GM19023 (cell line): ENCODE measurements around the gene AIG1.
"Not testable (repeated sequence)": the region's sequence is repeated elsewhere in the genome, so short reads cannot be mapped to it uniquely, and the experiment has no call there.

Experiments
- ATAC-seq: cut with Tn5 transposase; IDR thresholded peaks from one replicate; pipeline ENCODE4 v1.9.1; 2021; ENCODE audit warnings: mild to moderate bottlenecking, moderate library complexity; ENCODE audit not compliant: unreplicated experiment

The AIG1 gene

GRCh38 chr6:143055213-143055612, 5.5 kb upstream of the AIG1 start:
- ATAC-seq, result no peak

GRCh38 chr6:143055891-143056290, 4.8 kb upstream of the AIG1 start:
- ATAC-seq, result no peak

- no peak for ATAC-seq
Observed at GRCh38 chr6:143058987-143059386, 1.7 kb upstream of the AIG1 start.

GRCh38 chr6:143059663-143060353, 881 bp upstream of the AIG1 start:
- no peak for ATAC-seq

GRCh38 chr6:143060354-143060805, 309 bp upstream of the AIG1 start:
- peak; percentile 75 for ATAC-seq

GRCh38 chr6:143061597-143062385, 1.1 kb downstream of the AIG1 start:
- ATAC-seq, result peak; percentile 12

DNA sequence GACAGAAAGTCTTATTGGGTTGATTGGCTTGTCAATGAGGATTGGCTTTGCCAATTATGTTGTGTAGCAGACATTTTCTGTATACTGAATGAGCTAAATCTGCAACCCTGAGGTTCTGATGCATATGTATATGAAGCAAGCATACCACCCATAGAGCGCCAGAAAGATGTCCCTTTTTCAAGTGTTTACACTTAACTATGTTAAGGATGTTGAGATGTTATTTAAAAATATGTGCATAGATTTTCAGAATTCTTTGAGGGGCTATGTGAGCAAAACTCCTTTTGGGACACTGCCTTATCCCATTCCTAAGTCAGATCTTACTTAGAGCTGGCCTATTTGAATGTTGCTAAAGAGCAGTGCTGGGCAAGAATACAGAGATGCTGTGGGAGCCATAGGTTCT, 1.9 kb downstream of the AIG1 start:
- no peak for ATAC-seq

DNA sequence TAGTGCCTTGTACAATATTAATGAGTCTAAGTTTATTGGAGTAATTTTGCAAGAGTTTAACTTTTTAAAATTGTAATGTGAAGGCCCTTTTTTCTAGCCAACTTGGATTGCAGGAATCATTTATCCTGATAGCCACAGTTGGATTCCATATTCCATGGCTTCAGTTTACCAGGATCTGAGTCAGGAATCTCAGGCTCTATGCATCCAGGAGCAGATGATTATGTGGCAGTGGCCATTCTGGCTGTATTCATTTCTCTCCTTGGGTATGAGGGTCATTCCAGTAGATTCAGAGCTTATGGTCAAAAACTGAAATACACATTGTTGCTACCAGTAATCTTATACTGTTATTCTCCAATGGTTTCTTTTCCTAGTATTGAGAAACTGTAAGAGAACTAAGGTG, 2.9 kb downstream of the AIG1 start:
- no peak for ATAC-seq

- ATAC-seq, result no peak
Observed at GRCh38 chr6:143064271-143064670, 3.6 kb downstream of the AIG1 start.

- ATAC-seq, result no peak
Observed at GRCh38 chr6:143064951-143065683, 4.4 kb downstream of the AIG1 start.

GRCh38 chr6:143068001-143068400, 7.3 kb downstream of the AIG1 start:
- no peak for ATAC-seq

GRCh38 chr6:143074101-143074500, 13.4 kb downstream of the AIG1 start:
- no peak for ATAC-seq

DNA sequence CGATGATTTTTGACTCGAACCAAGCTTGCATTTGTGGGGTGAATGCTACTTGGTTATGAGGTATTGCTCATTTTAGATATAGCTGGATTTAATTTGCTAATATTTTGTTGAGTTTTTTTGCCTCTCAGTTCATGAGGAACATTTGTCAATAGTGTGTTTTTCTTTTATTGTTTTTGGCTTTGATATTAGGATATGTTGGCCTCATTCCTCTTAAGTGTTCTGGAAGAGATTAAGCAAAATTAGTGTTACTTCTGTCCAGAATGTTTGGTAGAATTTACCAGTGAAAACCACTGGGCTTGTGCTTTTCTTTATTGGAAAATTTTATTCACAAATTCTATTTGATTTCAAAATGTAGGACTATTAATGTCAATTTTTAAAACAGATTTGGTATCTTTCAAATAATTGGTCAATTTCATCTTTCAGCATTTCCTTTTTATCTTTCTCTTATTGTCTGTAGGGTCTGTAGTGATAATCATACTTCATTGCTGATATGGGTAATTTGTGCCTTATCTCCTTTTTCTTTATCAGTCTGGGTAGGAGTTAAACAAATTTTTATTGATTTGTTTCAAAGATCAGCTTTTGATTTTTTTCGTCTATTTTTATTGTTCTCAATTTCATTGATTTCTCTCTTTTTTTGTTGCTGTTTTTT, 14.1 kb downstream of the AIG1 start:
- no peak for ATAC-seq

- no peak for ATAC-seq
Observed at GRCh38 chr6:143078468-143079324, 18.0 kb downstream of the AIG1 start.

GRCh38 chr6:143079325-143079640, 18.6 kb downstream of the AIG1 start:
- no peak for ATAC-seq

- ATAC-seq, result not testable (repeated sequence)
Observed at GRCh38 chr6:143082274-143082673, 21.6 kb downstream of the AIG1 start.

DNA sequence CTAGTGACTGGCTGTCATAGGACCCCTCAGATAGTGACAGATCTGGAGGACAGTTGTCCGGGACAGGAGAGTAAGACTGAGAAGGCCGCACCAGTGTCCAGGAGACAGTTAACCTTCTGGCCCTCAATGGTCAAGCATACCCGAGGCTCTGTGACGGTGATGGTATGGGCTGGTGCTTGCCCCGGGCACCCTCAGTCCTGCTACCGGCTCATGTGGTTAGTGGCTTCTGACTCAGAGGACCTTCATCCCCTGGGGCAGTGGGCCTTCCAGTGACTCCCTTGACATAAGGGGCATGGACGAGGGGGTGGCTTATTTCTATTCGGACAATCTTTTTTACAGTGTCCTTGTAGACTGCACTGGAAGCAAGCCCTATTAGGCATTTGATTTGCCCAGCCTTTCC, 23.3 kb downstream of the AIG1 start:
- not testable (repeated sequence) for ATAC-seq

DNA sequence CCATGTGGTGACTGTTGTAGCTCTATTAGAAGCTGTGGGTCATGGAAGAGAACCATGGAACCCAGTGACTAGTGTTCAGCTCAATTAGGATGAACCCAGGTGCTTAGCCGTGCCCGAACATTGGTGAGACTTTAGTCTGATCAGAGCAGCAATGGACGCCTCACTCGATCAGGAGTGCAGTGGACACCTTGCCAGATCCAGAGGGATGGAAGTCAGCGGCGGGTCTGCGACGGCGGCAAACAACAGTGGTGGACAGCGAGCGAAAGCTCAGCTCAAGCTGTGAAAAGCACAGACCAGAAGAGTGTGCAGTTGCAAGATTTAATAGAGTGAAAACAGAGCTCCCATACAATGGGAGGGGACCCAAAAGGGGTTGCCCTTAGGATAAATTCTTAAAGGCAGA, 26.6 kb downstream of the AIG1 start:
- ATAC-seq, result not testable (repeated sequence)

DNA sequence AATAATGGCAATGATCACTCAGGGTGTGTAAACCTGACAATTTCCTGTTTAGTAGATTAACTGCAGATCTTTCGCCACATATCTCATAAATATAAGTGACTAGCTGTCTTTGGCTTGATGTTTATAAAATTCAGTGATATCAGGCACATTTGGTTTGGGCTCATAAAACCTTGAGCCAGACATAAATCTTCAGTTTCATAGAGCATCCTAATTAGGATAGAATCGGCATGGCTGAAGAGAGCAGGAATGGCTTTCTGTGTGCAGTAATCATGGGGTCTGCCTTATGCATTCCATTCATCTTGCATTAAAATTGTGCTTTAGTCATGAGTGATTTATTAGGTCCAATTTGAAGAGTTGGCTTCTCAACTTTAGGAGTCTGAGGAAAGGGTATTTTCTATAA, 27.2 kb downstream of the AIG1 start:
- ATAC-seq, result no peak

GRCh38 chr6:143090314-143091044, 29.8 kb downstream of the AIG1 start:
- no peak for ATAC-seq
